ENCODE results near the gene NOS3.
"Not testable (repeated sequence)": the region's sequence is repeated elsewhere in the genome, so short reads cannot be mapped to it uniquely, and the experiment has no call there.

- TF ChIP-seq ZNF274 (IDR thresholded peaks at IDR 0.05; ENCODE audit: low read length); ZNF274 (tag by site-specific recombination; IDR thresholded peaks at IDR 0.05; ENCODE audit: borderline replicate concordance); SP2 (tag by site-specific recombination; IDR thresholded peaks at IDR 0.05); ZNF214 (tag by site-specific recombination; IDR thresholded peaks at IDR 0.05; ENCODE audit: borderline replicate concordance); ZNF157 (tag by site-specific recombination; IDR thresholded peaks at IDR 0.05); OVOL3 (tag by site-specific recombination; IDR thresholded peaks at IDR 0.05); ZNF558 (tag by site-specific recombination; IDR thresholded peaks at IDR 0.05); ZNF239 (tag by site-specific recombination; IDR thresholded peaks at IDR 0.05): not testable (repeated sequence)
- TF ChIP-seq, protein P1, sequence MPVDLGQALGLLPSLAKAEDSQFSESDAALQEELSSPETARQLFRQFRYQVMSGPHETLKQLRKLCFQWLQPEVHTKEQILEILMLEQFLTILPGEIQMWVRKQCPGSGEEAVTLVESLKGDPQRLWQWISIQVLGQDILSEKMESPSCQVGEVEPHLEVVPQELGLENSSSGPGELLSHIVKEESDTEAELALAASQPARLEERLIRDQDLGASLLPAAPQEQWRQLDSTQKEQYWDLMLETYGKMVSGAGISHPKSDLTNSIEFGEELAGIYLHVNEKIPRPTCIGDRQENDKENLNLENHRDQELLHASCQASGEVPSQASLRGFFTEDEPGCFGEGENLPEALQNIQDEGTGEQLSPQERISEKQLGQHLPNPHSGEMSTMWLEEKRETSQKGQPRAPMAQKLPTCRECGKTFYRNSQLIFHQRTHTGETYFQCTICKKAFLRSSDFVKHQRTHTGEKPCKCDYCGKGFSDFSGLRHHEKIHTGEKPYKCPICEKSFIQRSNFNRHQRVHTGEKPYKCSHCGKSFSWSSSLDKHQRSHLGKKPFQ (tag by site-specific recombination; IDR thresholded peaks at IDR 0.05) = not testable (repeated sequence)
- TF ChIP-seq, protein P2, sequence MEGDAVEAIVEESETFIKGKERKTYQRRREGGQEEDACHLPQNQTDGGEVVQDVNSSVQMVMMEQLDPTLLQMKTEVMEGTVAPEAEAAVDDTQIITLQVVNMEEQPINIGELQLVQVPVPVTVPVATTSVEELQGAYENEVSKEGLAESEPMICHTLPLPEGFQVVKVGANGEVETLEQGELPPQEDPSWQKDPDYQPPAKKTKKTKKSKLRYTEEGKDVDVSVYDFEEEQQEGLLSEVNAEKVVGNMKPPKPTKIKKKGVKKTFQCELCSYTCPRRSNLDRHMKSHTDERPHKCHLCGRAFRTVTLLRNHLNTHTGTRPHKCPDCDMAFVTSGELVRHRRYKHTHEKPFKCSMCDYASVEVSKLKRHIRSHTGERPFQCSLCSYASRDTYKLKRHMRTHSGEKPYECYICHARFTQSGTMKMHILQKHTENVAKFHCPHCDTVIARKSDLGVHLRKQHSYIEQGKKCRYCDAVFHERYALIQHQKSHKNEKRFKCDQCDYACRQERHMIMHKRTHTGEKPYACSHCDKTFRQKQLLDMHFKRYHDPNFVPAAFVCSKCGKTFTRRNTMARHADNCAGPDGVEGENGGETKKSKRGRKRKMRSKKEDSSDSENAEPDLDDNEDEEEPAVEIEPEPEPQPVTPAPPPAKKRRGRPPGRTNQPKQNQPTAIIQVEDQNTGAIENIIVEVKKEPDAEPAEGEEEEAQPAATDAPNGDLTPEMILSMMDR (tag by site-specific recombination; IDR thresholded peaks at IDR 0.05) = not testable (repeated sequence)
Measured at GRCh38 chr7:151043449-151043848, 52.6 kb downstream of the NOS3 start.

Measured in HEK293 (cell line).